Kidney (tissue), 14 donors: ENCODE results near the gene C6orf89. TPM values are rescaled to one million over a fixed set of nuclear protein-coding genes. Genes with fewer than 3 reads are reported as not detected.

Source experiments
- DNase-seq, 5 donors: peaks; one replicate each; pipeline ENCODE4 v3.0.0-alpha.2; 2013 to 2020
- FAIRE-seq: peaks from 2 replicates; lab custom pipeline; 2012; peaks lifted over from hg19 to GRCh38; lab: Jason Lieb, UNC
- H3K27ac ChIP-seq, 2 donors: one replicate each; pipeline ENCODE4 v1.7.0; 2013; ENCODE audit warnings: low read depth in 2 of 2, low read length in 2 of 2, inconsistent platforms in 1 of 2
- H3K27me3 ChIP-seq: one replicate; pipeline ENCODE4 v1.7.1; 2013; ENCODE audit warnings: low read length, inconsistent platforms; ENCODE audit not compliant: control insufficient read depth, insufficient read depth
- H3K36me3 ChIP-seq, 3 donors: one replicate each; pipeline versions ENCODE4 v1.7.0 to v1.7.1; 2013; ENCODE audit warnings: low read length in 3 of 3, control low read depth in 1 of 3, inconsistent platforms in 1 of 3; ENCODE audit not compliant: insufficient read depth in 3 of 3, control insufficient read depth in 2 of 3
- H3K4me1 ChIP-seq, 3 donors: one replicate each; pipeline versions ENCODE4 v1.7.0 to v1.7.1; 2013; ENCODE audit warnings: low read length in 3 of 3, inconsistent platforms in 1 of 3, low read depth in 1 of 3; ENCODE audit not compliant: control insufficient read depth in 2 of 3, insufficient read depth in 2 of 3
- H3K4me3 ChIP-seq, 3 donors: one replicate each; pipeline versions ENCODE4 v1.7.0 to v1.8.1; 2013; ENCODE audit warnings: low read length in 3 of 3, control low read depth in 1 of 3, inconsistent platforms in 1 of 3
- H3K9ac ChIP-seq, 3 donors: one replicate each; pipeline versions ENCODE4 v1.7.0 to v1.7.1; 2013; ENCODE audit warnings: low read length in 3 of 3, control low read depth in 1 of 3, inconsistent platforms in 1 of 3
- H3K9me3 ChIP-seq, 3 donors: one replicate each; pipeline versions ENCODE4 v1.7.0 to v1.7.1; 2013; ENCODE audit warnings: low read length in 3 of 3, control low read depth in 1 of 3, inconsistent platforms in 1 of 3; ENCODE audit not compliant: control insufficient read depth in 2 of 3, insufficient read depth in 1 of 3
- intact Hi-C: fragments of 100-400 bp; cut with DNase I; formaldehyde crosslinking; loops from one replicate; pipeline ENCODE4 v1.11.1; 2022
- polyA plus RNA-seq: library from polyadenylated mRNA; stranded (reverse); fragments of 350-450 nt; fragmentation: Illumina TruSeq; extraction: RNeasy Lipid Tissue Mini Kit (QIAGEN cat#74804); gene quantifications from one replicate; pipeline ENCODE4 v1.2.3, GENCODE V29; 2014; ENCODE audit warnings: low read depth, low replicate concordance; ENCODE audit not compliant: insufficient read depth
- total RNA-seq: library from RNA; stranded (reverse); fragmentation: NEBNext Ultra II Directional; extraction: Animal tissue kit (Norgen Biotek cat#: 25700); gene quantifications from one replicate; pipeline ENCODE4 v1.2.1, GENCODE V29; 2021
- TF ChIP-seq, protein P1 (sequence below): IDR thresholded peaks from 3 replicates; pipeline ENCODE4 v1.5.1; 2012; ENCODE audit warnings: mild to moderate bottlenecking, moderate library complexity, borderline replicate concordance; ENCODE audit not compliant: insufficient read depth; ENCODE audit errors: extremely low read depth
- donor health status: control.
- donor health status: control.
- donor health status: control.
- donor health status: control.
- donor health status: control.
- donor health status: DM: yes; HTN: yes; CAD: no.
- donor health status: Normal renal cell carcinoma (clear cell type).

Gene C6orf89
- total and polyA plus RNA-seq, 2 donors from 2014 or later, result 25.7 to 72.4 TPM

DNA sequence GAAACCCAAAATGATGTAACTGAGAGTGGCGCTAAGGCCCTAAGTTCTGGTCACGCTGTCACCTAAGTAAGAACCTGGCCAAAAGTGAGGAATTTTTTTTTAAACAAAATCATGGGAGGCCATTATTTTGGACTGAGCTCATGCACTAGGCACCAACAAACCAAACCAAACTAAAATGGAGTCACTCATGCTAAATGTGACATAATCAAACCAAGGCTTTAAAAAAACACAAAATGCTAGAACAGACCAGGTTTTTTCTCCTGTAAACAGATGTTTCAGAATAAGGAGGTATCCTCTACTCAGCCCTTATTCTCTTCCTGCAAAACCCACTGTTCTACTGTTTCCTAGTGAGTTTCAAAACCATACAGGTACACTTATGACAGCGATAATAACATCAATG lies 1.1 kb upstream of the C6orf89 start:
- DNase-seq (no peak), FAIRE-seq (no peak)
- intact Hi-C loops, result loop anchor here (10.0 kb wide), 1 partner anchor 130 kb away; no protein-coding TSS in a partner anchor
- H3K9ac ChIP-seq, result no peak overlapping the region
- H3K9me3 ChIP-seq, result no peaks in the 10 kb centered on the region
- no peak overlapping the region for H3K4me3 ChIP-seq
- no peaks in the 10 kb centered on the region for H3K27me3 ChIP-seq
- TF ChIP-seq, protein P1, sequence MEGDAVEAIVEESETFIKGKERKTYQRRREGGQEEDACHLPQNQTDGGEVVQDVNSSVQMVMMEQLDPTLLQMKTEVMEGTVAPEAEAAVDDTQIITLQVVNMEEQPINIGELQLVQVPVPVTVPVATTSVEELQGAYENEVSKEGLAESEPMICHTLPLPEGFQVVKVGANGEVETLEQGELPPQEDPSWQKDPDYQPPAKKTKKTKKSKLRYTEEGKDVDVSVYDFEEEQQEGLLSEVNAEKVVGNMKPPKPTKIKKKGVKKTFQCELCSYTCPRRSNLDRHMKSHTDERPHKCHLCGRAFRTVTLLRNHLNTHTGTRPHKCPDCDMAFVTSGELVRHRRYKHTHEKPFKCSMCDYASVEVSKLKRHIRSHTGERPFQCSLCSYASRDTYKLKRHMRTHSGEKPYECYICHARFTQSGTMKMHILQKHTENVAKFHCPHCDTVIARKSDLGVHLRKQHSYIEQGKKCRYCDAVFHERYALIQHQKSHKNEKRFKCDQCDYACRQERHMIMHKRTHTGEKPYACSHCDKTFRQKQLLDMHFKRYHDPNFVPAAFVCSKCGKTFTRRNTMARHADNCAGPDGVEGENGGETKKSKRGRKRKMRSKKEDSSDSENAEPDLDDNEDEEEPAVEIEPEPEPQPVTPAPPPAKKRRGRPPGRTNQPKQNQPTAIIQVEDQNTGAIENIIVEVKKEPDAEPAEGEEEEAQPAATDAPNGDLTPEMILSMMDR, result no peak
- no peaks in the 10 kb centered on the region for H3K36me3 ChIP-seq
- H3K4me1 ChIP-seq, result peaks cover 2 to 6% (median 5%) of the 10 kb centered on the region in 3 donors
- H3K27ac ChIP-seq, result no peak overlapping the region

DNA sequence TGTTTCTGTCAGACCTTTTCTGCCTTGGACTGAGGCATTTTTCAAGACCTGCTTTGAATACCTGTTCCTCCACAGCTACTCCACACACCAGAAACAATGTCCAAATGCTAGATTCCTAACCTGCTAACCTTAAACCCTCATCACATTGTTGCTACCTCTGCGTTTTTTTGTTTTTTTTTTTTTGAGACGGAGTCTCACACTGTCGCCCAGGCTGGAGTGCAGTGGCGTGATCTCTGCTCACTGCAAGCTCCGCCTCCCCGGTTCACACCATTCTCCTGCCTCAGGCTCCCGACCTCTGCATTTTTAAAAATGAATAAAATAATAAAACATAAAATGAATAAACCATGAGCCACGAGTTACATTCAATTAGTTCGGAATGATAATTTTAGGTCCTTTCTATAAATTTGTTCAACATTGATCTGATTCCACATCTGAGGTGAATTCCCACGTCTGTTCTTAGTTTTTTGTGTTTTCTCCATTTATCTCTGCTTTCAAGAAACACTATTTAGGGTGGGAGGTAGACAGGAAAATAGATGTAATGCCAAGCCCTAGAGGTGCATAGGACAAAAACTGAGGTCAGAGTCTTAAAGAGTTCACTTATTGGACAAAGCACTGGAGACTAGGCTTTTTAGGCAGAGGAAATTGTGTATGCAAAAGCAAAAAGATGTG lies 1.3 kb downstream of the C6orf89 start:
- H3K27ac ChIP-seq, result no peak overlapping the region
- FAIRE-seq (no peak), DNase-seq (no peak)
- no peak overlapping the region for H3K9ac ChIP-seq
- H3K27me3 ChIP-seq, result no peaks in the 10 kb centered on the region
- peak overlapping the region; percentile 16 to 96 (median 78) for H3K4me3 ChIP-seq
- H3K9me3 ChIP-seq, result no peaks in the 10 kb centered on the region
- TF ChIP-seq, protein P1, result no peak
- peaks cover 2 to 6% (median 5%) of the 10 kb centered on the region in 3 donors for H3K4me1 ChIP-seq
- intact Hi-C loops, result loop anchor here (10.0 kb wide), 1 partner anchor 128 kb away; no protein-coding TSS in a partner anchor
- no peaks in the 10 kb centered on the region for H3K36me3 ChIP-seq

DNA sequence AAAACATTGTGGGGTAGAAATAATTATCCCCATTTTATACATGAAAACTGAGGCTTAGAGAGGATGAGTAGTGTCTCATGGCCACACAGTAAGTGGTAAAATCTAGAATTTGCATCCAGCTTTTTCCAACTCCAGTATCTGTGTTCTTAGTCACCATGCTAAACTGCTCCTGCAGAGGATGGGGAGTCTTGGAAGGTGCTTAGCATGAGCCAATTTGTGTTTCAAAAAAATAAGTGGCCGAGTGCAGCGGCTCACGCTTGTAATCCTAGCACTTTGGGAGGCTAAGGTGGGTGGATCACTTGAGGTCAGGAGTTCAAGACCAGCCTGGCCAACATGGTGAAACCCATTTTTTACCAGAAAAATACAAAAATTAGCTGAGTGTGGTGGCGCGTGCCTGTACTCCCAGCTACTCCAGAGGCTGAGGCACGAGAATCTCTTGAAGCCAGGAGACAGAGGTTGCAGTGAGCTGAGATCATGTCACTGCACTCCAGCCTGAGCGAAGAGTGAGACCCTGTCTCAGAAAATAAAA lies 2.4 kb downstream of the C6orf89 start:
- no peak for DNase-seq
- no peak for FAIRE-seq
- no peaks in the 10 kb centered on the region for H3K9me3 ChIP-seq
- peaks cover 2 to 6% (median 5%) of the 10 kb centered on the region in 3 donors for H3K4me1 ChIP-seq
- H3K36me3 ChIP-seq, result peaks cover 0 to 5% (median 0%) of the 10 kb centered on the region in 3 donors
- intact Hi-C loops, result loop anchor here (10.0 kb wide), 1 partner anchor 127 kb away; no protein-coding TSS in a partner anchor
- no peak overlapping the region for H3K9ac ChIP-seq
- no peaks in the 10 kb centered on the region for H3K27me3 ChIP-seq
- H3K27ac ChIP-seq, result no peak overlapping the region
- TF ChIP-seq, protein P1, result no peak
- no peak overlapping the region for H3K4me3 ChIP-seq
